ENCODE results near the gene KCNJ5.

KCNJ5 gene

GRCh38 chr11:128911239-128911638, 20.1 kb downstream of the KCNJ5 start:
- TF ChIP-seq, protein P1, sequence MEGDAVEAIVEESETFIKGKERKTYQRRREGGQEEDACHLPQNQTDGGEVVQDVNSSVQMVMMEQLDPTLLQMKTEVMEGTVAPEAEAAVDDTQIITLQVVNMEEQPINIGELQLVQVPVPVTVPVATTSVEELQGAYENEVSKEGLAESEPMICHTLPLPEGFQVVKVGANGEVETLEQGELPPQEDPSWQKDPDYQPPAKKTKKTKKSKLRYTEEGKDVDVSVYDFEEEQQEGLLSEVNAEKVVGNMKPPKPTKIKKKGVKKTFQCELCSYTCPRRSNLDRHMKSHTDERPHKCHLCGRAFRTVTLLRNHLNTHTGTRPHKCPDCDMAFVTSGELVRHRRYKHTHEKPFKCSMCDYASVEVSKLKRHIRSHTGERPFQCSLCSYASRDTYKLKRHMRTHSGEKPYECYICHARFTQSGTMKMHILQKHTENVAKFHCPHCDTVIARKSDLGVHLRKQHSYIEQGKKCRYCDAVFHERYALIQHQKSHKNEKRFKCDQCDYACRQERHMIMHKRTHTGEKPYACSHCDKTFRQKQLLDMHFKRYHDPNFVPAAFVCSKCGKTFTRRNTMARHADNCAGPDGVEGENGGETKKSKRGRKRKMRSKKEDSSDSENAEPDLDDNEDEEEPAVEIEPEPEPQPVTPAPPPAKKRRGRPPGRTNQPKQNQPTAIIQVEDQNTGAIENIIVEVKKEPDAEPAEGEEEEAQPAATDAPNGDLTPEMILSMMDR (IDR thresholded peaks at IDR 0.05; ENCODE audit: insufficient read depth, low read length) = no peak
- TF ChIP-seq SPI1 (IDR thresholded peaks at IDR 0.05; ENCODE audit: borderline replicate concordance, low read depth) (no peak), REST (IDR thresholded peaks at IDR 0.05; ENCODE audit: insufficient replicate concordance, low read depth) (no peak), POLR2AphosphoS5 (IDR thresholded peaks at IDR 0.05; ENCODE audit: low read depth) (no peak), GABPA (IDR thresholded peaks at IDR 0.05; ENCODE audit: low read depth) (no peak)
- DNase-seq (ENCODE audit: low read depth in 1 of 2, low spot score in 1 of 2) = no peak

DNA sequence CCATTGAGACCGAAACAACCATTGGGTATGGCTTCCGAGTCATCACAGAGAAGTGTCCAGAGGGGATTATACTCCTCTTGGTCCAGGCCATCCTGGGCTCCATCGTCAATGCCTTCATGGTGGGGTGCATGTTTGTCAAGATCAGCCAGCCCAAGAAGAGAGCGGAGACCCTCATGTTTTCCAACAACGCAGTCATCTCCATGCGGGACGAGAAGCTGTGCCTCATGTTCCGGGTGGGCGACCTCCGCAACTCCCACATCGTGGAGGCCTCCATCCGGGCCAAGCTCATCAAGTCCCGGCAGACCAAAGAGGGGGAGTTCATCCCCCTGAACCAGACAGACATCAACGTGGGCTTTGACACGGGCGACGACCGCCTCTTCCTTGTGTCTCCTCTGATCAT, 20.5 kb downstream of the KCNJ5 start:
- Histone ChIP-seq H3K4me3 (replicated peaks; ENCODE audit: insufficient read depth, low read length) (no peak overlapping the region), H3K27ac (replicated peaks) (no peak overlapping the region), H3K27me3 (ENCODE audit: insufficient read depth, poor library complexity, severe bottlenecking) (peaks cover 12% of the 10 kb centered on the region)
- no peak for DNase-seq (ENCODE audit: low read depth in 1 of 2, low spot score in 1 of 2)
- TF ChIP-seq GABPA (IDR thresholded peaks at IDR 0.05; ENCODE audit: low read depth) (no peak), REST (IDR thresholded peaks at IDR 0.05; ENCODE audit: insufficient replicate concordance, low read depth) (no peak), POLR2AphosphoS5 (IDR thresholded peaks at IDR 0.05; ENCODE audit: low read depth) (no peak), SPI1 (IDR thresholded peaks at IDR 0.05; ENCODE audit: borderline replicate concordance, low read depth) (no peak)
- TF ChIP-seq, protein P1 (IDR thresholded peaks at IDR 0.05; ENCODE audit: insufficient read depth, low read length) = no peak

More at GRCh38 chr11:128911239-128911638, 20.1 kb downstream of the KCNJ5 start:
- no peak overlapping the region for H3K4me3 ChIP-seq (replicated peaks; ENCODE audit: insufficient read depth, low read length)
- peaks cover 16% of the 10 kb centered on the region for H3K27me3 ChIP-seq (ENCODE audit: insufficient read depth, poor library complexity, severe bottlenecking)
- no peak overlapping the region for H3K27ac ChIP-seq (replicated peaks)

DNA sequence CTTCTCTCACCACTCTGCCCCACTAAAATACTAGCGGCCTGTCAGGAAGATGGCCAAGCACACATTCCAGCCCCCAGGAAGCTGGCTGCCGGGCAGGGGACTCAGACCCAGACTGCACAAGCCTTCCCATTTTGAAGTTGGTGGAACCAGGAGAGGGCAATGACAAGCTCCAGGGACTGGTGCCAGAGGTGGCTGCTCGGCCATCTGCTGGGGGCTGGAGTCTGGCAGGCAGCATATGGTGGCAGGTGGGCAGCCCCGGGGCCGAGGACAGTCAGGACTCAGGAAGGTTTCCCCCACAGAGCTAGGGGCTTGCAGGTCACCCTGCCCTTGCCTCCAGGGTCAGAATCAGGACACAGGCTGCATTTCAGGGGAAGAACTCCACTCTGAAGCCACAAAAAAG, 22.6 kb downstream of the KCNJ5 start:
- TF ChIP-seq GABPA (IDR thresholded peaks at IDR 0.05; ENCODE audit: low read depth) (no peak), POLR2AphosphoS5 (IDR thresholded peaks at IDR 0.05; ENCODE audit: low read depth) (no peak), SPI1 (IDR thresholded peaks at IDR 0.05; ENCODE audit: borderline replicate concordance, low read depth) (no peak), REST (IDR thresholded peaks at IDR 0.05; ENCODE audit: insufficient replicate concordance, low read depth) (no peak)
- no peak for DNase-seq (ENCODE audit: low read depth in 1 of 2, low spot score in 1 of 2)
- Histone ChIP-seq H3K27me3 (ENCODE audit: insufficient read depth, poor library complexity, severe bottlenecking) (no peaks in the 10 kb centered on the region), H3K27ac (replicated peaks) (no peak overlapping the region), H3K4me3 (replicated peaks; ENCODE audit: insufficient read depth, low read length) (no peak overlapping the region)

All from HL-60 (cell line).